22Rv1 (cell line): ENCODE data around the gene CHD2.

Source experiments
- H3K27ac ChIP-seq: fragments of 450-650 bp; 2 replicates; pipeline ENCODE4 v1.5.1; 2017
- ZFX ChIP-seq: fragments of 450-650 bp; IDR thresholded peaks from 2 replicates; pipeline ENCODE4 v1.6.1; 2017; ENCODE audit warnings: antibody characterized with exemption, borderline replicate concordance
- TF ChIP-seq, protein P1 (sequence below): fragments of 450-650 bp; IDR thresholded peaks from 2 replicates; pipeline ENCODE4 v1.5.1; 2017; ENCODE audit warnings: mild to moderate bottlenecking

Gene CHD2

GRCh38 chr15:93046721-93047120 lies 146.6 kb downstream of the CHD2 start:
- no peak overlapping the region for H3K27ac ChIP-seq
- TF ChIP-seq, protein P1, sequence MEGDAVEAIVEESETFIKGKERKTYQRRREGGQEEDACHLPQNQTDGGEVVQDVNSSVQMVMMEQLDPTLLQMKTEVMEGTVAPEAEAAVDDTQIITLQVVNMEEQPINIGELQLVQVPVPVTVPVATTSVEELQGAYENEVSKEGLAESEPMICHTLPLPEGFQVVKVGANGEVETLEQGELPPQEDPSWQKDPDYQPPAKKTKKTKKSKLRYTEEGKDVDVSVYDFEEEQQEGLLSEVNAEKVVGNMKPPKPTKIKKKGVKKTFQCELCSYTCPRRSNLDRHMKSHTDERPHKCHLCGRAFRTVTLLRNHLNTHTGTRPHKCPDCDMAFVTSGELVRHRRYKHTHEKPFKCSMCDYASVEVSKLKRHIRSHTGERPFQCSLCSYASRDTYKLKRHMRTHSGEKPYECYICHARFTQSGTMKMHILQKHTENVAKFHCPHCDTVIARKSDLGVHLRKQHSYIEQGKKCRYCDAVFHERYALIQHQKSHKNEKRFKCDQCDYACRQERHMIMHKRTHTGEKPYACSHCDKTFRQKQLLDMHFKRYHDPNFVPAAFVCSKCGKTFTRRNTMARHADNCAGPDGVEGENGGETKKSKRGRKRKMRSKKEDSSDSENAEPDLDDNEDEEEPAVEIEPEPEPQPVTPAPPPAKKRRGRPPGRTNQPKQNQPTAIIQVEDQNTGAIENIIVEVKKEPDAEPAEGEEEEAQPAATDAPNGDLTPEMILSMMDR, result no peak
- TF ChIP-seq ZFX, result no peak

GRCh38 chr15:93047621-93048425 lies 147.7 kb downstream of the CHD2 start:
- no peak overlapping the region for H3K27ac ChIP-seq
- TF ChIP-seq, protein P1, result no peak
- no peak for TF ChIP-seq ZFX

DNA sequence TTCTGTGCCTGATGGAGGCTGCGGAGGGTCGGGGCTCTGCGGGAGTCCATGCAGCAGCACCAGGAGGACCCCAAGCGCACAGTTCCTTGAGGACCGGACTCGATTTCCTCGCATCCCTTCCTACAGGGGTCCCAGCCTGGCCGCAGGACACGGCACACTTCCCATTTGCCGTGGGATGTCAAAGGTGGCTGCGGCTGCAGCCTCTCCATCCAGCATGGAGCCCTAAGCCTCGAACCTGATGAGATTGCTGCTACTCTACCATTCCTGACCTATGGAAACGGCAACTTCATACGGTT lies 148.2 kb downstream of the CHD2 start:
- H3K27ac ChIP-seq, result no peak overlapping the region
- TF ChIP-seq, protein P1, result no peak
- TF ChIP-seq ZFX, result no peak

GRCh38 chr15:93048759-93049161 lies 148.6 kb downstream of the CHD2 start:
- H3K27ac ChIP-seq, result no peak overlapping the region
- TF ChIP-seq, protein P1, result no peak
- TF ChIP-seq ZFX, result no peak

DNA sequence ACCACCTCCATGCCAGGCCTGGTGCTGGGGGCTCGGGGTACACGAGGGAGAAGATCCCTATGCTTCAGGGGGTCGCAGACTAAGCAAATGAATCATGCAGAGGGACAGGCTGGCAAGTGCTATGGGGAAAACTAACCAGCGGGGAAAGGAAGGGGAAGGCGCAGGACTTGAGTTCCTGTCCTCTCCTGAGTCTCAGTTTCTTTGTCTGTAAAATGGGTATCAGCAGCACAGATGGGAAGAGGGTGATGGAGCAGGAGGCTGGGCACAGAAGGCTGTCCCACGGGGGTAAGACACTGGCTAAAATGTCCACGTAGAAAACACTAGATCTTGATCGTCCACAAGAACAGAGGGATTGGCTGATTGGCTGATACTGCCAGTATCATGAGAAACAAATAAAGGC lies 149.1 kb downstream of the CHD2 start:
- no peak overlapping the region for H3K27ac ChIP-seq
- TF ChIP-seq, protein P1, result no peak
- TF ChIP-seq ZFX, result no peak

GRCh38 chr15:93049914-93050578 lies 149.9 kb downstream of the CHD2 start:
- H3K27ac ChIP-seq, result no peak overlapping the region
- TF ChIP-seq, protein P1, result no peak
- TF ChIP-seq ZFX, result no peak

- TF ChIP-seq, protein P1, result no peak
- no peak for TF ChIP-seq ZFX
- no peak overlapping the region for H3K27ac ChIP-seq
Measured at GRCh38 chr15:93050648-93051047, 150.5 kb downstream of the CHD2 start.
